HG02623 (cell line): ENCODE results near the gene STAU1.
"Not testable (repeated sequence)": the region's sequence is repeated elsewhere in the genome, so short reads cannot be mapped to it uniquely, and the experiment has no call there.

Experiments
- ATAC-seq: cut with Tn5 transposase; IDR thresholded peaks from one replicate; pipeline ENCODE4 v1.9.1; 2021; ENCODE audit warnings: moderate library complexity; ENCODE audit not compliant: unreplicated experiment

STAU1 gene, protein sequence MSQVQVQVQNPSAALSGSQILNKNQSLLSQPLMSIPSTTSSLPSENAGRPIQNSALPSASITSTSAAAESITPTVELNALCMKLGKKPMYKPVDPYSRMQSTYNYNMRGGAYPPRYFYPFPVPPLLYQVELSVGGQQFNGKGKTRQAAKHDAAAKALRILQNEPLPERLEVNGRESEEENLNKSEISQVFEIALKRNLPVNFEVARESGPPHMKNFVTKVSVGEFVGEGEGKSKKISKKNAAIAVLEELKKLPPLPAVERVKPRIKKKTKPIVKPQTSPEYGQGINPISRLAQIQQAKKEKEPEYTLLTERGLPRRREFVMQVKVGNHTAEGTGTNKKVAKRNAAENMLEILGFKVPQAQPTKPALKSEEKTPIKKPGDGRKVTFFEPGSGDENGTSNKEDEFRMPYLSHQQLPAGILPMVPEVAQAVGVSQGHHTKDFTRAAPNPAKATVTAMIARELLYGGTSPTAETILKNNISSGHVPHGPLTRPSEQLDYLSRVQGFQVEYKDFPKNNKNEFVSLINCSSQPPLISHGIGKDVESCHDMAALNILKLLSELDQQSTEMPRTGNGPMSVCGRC

DNA sequence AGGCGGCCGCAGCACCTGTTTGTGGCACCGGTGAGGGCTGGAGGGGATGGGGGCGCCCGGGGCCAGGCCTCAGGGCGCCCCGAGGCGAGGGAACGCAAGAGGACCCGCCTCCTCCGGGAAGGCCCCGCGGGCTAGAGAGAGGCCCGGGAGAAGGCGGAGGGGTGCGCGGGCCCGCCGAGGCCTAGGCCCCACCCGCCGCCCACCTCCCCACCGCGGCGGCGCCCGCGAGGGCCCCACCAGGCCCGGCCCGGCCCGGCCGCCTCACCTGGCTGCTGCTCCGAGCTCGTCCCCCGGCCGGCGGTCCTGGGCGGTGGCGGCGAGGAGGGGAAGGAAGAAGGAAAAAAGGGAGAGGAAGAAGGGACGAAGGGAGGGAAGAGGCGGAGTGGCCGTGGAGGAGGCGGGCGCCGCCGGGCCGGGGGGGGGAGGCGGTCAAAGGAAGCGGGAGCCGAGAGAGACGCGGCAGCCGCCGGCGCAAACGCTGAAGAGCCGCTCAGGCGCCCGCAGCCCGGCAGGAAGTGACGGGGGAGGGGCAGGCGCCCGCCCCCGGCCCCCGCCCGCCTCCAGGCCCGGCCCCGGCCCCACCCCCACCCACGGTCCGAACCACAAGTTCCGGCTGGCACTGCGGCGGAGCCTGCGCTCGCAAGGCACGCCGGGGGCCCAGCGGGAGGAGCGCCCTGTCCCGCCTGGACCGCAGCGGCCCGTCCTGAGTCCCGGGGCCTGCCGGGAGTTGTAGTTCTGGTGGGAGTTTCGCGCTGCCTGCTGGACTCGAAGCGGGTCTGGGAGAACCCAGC, at the start of gene STAU1:
STAU1 (minus strand) TSS at position 484 of the 791 bp plus-strand sequence. CDS start 22,133 bp downstream, outside the sequence.
- ATAC-seq, result peak; percentile 80

DNA sequence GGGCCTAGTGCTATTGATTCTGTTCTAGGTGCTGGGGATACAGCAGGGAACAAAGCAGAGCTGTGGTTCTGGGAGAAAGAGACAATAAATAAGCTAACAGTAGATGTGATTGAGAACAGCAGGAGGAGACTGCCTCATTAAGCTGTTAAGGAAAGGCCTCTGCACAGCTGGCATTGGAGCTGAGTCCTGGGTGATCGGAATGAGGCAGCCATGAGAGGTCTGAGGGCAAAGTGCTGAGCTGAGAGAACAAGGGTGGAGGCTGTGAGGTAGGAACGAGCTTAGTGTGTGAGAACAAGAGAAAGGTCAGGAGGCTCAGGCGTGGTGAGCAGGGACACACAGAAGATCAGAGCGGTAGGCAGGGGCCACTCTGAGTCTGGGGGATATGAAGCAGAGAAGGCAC, 49.4 kb upstream of the STAU1 start:
- ATAC-seq, result no peak

DNA sequence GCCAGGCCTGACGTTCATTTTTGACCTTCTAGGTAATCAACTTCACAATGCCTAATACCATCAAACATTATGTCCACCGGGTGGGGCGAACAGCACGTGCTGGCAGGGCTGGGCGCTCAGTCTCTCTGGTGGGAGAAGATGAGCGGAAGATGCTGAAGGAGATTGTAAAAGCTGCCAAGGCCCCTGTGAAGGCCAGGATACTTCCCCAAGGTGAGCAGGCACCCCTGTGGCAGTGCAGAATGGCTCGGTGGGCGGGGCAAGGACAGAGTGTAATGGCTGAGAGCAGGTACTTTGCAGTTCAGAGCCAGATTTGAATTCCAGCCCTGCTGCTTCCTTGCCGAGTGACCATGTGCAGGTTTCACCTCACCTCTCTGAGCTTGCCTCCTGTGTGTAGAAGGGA, 48.2 kb upstream of the STAU1 start:
- ATAC-seq, result no peak

DNA sequence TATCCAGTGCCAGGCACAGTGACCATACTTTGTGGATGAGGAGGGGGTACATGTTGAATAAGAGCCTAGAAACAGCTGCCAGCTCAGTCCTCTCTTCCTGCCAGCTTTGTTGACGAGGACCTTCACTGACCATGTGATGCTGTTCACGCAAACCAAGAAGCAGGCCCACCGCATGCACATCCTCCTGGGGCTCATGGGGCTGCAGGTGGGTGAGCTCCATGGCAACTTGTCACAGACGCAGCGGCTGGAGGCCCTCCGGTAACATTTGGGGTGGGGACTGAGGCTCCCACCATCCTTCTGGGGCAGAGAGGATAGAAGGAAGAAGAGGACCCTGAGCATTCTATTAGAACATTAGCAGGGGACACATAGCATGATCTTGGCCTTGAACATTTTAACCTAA, 46.7 kb upstream of the STAU1 start:
- ATAC-seq, result no peak

DNA sequence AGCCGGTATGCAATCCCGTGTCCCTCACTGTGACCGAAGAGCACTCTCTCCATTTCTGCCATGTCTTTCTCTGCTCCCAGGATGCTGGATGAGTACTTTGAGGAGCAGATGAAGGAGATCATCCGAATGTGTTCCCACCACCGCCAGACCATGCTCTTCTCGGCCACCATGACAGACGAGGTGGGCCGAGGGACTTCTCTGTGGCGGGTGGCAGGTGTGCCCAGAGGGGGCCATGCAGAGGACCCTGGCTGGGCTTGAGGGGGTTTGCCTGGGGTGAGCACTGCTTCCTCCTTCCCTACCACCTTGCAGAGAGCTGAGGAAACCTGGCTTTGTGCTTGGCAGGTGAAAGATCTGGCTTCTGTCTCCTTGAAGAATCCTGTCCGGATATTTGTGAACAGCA, 45.1 kb upstream of the STAU1 start:
- ATAC-seq, result no peak

DNA sequence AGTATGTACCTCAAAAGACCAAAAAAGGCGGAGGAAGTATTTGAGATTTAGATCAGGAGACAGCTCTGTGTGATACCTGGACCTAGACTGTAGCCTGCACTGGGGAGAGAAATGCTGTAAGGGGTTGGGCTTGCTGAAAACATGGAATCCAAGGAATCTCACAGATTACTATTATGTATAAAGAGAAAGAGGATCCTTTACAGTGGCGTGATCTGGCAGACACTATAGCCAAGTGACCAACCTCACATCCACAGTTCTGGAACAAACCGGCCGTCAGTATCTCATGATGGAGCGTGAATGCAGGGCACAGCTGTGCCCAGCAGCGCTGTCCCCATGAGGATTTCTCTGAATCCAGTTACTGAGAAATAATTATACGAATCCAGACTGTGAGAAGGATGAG, 43.3 kb upstream of the STAU1 start:
- ATAC-seq, result no peak

DNA sequence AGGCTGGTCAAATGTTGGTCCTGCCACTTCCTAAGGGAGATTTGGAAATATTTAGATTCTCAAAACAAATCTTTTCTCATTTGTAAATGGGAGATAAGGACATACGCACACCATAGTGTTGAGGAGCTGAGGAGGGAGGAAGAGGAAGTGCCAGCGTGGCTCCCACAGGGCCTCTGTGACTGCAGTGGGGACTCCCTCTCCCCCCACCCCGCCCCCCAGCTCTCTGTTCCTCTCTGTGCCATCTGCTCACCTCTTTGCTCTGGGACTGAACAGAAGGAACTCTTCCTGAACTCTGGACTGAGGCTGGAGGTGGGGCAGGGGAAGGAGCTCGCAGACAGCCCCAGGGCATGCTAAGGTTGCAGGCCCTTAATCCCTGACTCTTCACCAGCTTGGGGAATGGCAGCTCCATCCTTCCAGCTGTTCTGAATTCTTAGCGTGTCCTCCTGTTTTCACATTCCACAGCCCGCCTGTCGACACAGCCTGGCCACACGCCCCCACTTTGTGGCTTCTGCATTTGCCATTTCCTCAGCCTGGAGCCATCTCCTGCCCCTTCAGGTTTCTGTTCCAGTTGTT, 42.5 kb upstream of the STAU1 start:
- ATAC-seq, result no peak

DNA sequence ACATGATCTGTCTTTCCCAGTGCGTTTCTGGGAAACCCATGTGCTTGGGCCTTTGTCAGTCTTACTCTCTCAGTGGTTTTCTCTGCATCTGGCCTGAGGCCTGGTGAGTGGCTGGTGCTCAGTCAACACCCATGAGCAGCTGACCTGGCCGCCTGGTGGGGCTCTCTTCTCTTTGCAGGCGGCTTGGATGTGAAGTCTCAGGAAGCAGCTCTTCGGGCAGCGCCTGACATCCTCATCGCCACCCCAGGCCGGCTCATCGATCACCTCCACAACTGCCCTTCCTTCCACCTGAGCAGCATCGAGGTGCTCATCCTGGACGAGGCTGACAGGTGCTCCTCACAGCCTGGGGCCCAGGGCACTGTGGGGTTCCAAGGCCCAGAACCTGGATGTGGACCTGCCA, 41.9 kb upstream of the STAU1 start:
- ATAC-seq, result no peak

DNA sequence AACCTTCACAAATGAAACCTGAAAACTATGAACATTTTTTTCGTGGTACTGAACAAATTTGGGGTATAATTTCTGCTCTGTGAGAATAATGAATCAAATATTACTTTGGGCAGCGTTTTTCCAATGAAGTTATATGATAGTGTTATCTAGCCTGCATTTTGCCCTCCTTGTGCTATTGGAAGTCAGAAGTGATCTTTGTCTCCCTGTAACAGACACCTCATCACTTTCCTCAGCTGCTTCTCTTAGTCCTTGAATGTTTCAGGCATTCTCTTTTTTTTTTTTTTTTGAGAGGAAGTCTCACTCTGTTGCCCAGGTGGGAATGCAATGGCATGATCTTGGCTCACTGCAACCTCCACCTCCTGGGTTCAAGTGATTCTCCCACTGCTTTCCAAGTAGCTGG, 41.2 kb upstream of the STAU1 start:
- ATAC-seq, result no peak

DNA sequence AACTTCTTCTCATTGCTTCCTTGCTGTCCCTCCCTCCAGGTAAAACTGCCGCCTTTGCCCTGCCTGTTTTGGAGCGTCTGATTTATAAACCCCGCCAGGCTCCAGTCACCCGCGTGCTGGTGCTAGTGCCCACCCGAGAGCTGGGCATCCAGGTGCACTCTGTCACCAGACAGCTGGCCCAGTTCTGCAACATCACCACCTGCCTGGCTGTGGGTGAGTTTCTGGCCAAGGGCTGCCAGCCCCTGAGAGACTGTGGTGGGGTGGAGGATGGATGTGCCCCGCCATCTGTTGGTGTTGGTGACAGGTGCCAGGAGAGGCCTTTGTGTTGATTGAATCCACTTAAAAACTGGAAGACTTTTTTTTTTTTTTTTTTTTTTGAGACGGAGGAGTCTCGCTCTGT, 40.5 kb upstream of the STAU1 start:
- ATAC-seq, result no peak

DNA sequence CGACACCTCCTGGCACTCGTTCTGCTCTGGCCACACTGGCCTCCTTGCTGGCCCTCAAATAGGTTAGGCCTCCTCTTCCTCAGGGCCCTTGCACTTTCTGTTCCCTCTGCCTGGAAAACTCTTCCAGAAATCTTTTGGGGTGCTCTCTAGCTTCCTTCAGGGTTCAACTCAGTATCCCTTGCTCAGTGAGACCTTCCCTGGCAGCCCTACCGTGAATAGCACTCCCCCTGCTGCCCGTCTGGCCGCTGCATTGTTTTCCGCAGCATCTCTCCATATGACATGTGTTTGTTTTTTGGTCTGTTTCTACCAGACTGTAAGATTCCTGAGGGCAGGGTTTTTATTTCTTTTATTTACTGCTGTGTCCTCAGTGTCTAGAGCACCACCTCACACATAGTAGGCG, 37.8 kb upstream of the STAU1 start:
- no peak for ATAC-seq

DNA sequence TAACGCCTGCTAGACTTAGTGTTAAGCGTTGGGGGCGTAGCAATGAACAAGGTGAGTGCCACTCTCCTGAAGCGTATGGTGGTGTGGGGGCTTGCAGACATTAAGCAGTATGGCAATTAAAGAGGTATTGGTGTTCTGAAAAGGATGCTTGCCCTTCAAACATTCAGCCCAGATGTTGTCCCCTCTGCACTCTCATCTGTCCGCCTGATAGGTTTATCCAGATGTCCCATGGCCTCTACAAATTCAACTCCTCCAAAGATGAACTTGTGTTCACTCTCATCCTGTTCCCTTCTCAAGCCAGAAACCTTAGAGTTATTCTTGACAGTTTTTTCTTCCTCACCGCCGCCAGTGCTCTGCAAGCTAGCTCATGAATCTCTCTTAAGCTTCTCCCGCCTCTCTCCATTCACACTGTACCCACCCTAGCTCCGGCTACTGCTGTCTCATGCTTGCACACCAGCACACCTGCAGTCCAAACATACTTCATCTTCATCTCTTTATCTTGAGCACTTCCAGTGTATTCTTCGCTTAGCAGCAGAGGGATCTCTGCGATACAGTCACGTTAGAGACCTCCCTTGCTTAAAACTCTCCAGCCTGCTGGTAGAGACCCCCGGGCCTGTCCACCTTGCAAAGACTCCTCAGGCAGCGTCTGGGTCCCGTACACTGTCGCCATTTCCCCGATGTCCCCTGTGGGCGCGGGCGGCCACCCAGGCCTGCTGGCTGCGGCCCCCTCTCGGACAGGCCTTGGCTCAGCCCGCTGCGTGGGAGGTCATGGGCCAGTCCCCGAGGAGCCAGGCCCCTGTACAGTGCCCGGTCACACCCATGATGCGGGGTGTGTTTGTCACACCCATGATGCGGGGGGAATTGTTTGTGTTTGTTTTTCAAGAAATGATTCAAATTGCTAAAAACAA, 32.0 kb upstream of the STAU1 start:
- ATAC-seq, result no peak

DNA sequence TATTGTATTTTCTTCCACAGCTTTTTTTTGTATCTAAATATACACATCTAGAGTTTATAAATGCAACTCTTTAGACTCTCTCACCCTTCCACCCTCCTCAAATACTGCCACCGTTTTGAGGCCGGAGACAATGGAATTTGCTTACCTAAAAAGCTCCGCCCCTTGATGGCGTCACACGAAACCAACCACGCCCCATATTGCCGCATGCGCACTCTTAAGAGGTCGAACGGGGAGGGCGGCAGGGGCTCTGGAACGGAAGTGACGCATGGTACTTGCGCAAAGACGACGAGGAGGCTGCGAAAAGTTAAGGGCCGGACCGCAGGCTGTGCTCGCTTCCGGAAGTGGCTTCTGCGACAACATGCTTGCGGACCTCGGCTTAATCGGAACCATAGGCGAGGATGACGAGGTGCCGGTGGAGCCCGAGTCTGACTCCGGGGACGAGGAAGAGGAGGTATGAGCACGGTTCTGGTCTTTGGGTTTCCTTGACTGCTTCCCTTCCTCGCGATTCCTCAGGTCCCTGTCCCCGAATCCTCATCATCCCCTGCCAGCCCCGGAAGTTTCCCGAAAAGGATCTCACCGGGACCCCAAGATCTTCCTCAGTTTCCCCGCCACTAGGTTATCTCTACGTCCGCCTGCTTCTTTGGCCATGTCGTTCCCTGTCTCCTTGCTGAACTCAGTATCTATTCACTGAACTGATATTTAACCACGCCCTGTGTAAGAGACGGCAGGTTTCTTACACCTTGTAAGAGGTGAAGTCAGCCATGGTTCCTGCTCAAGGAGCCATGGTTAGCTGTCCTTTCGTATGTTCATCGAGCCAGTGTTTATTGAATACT, 31.2 kb upstream of the STAU1 start, which contains the start of gene DDX27:
DDX27 (plus strand) TSS at position 326 of the 833 bp plus-strand sequence; CDS start at position 359, 33 bp downstream.
- peak; percentile 88 for ATAC-seq

DNA sequence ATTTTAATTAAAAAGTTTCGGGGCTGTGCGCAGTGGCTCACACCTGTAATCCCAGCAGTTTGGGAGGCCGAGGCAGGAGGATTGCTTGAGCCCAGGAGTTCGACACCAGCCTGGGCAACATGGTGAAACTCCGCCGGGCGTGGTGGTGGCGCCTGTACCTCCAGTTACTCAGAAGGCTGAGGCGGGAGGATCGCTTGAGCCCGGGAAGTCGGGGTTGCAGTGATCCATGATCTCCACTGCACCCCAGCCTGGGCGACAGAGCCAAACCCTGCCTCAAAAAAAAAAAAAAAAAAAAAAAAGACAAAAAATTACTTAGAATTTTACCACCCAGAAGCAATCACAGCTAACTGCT, 30.6 kb upstream of the STAU1 start:
- ATAC-seq, result not testable (repeated sequence)

DNA sequence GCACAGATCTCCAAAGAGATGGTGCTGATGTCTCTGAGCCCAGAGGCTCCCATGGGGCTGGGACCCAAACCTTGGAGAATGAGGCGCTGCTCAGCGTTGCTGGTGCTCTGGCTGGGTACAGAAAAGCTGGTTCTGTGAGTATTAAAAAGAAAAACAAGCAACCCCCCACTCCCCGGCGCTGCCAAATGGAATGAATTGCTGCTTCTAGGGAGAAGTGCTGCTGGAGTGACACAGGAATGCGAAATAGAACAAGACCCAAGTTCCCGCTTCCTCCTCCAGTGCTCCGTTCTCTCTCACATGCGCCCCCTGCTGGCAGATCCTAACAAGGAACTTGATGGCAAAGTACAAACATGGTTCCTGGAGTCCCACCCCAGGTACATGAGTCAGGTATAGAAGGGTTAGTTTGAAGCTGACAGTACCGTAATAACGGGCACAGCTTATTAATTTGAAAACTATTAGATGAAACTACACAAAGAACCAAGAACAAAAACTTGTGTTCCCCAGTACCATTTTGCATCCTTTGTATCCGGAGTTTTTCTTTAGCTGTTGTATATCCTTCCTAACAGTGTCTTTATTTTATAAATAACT, 29.0 kb upstream of the STAU1 start:
- ATAC-seq, result peak; percentile 33

DNA sequence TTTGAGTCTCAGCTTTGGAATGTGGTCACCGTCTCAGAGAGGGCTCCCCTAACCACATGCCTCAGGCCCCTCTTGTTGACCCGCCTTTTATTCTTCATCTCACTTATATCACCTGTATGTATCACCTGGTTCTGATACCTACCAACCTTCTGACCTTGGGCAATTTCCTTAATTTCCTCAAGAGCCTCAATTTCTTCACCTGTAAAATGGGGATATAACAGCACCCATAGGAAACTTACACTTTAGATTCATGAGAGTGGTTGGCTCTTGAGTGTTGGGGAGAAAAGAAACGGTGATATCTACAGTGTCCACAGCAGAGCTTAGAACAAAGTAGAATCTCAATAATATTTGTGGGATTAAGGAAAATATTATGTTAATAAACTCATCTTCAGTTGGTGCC, 27.1 kb upstream of the STAU1 start:
- no peak for ATAC-seq

DNA sequence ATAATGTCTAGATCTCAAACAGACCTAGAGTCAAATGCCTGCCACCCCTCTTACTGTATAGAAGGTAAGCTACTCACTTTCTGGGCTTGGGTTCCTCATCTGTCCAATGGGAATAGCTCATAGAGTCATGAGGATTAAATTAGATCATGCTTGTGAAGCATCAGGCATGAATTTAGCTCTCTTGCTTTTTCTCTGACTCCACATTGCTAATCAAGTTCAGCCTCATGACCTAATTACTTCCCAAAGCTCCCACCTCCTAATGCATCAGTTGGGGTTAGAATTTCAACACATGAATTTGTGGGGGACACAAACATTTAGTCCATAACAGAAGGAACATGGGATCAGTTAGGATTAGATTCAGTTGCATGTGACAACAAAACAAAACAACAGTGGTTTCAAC, 26.4 kb upstream of the STAU1 start:
- ATAC-seq, result no peak

DNA sequence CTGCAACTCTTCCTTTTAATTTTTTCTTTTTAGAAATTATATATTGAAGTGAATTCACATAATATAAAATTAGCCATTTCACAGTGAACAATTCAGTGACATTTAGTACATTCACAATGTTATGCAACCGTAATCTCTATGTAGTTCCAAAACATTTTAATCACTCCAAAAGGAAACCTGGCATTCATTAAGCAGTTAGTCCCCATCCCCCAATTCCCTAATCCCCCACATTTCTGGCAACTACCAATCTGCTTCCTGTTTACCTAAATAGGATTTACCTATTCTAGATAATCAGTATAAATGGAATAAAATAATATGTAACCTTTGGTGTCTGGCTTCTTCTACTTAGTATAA, 22.6 kb upstream of the STAU1 start:
- ATAC-seq, result no peak

DNA sequence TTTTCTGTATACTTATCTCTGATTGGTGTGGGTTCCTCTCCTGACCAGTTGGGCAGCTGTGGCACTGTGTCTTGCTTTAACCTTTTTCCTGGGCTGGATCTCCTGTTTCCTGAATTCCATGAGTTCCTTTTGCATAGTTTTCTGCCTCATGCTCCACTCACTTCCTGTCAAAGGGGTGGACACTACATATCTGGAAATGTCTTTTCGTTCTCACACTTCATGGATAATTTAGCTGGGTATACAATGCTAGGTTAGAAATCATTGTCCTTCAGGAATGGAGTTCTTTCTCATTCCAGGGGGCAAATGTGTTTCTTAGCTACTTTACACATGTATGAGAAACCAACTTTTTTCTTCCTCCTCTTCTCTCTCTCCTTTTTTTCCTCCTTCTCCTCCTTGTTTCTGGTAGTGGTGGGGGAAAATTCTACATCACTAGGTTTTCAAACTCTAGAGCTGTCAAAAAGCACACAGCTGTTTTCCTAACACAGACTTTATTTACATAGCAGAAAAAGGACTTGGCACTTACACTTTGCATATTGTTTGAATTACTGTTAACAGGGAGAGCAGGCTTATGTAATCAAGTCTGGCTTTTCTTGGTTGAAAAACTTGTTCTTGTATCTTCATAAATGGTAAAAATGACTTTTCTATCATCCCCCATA, 22.1 kb upstream of the STAU1 start:
- no peak for ATAC-seq
